GM19463 (cell line): Measurements from ENCODE around the gene GLDC.

Experiments used
- ATAC-seq: cut with Tn5 transposase; IDR thresholded peaks from one replicate; pipeline ENCODE4 v1.9.1; 2021; ENCODE audit warnings: mild to moderate bottlenecking, moderate library complexity; ENCODE audit not compliant: unreplicated experiment

The GLDC gene

DNA sequence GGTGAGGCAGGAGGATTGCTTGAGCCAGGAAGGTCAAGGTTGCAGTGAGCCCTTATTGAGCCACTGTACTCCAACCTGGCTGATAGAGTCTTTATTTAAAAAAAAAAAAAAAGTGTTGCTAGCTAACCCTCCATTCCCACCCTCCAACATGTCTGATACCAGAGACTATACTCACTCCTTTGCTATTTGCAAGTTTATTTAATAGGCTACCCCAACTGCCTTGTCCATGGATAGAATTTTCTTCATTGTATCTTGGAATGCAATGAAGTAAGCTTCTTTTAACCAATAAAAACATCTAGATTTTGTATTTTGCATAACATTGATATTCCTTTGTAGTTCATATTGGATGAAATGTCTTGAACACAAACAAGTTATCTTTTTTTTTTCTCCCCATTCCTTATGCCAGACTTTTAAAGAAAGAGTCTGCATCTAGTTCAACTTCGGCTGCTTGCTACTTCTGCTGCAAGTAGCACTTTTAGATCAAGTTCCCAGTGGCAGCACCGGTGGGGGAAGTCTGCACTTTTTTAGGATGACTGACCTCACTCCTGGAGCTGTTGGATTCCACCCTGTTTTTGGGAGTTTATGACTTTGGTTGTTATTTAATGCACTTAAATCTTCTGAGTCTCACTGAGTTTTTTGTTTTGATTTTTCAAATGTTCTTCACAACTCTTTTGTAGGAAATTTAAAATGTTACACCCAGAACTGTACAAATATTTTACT, 120.0 kb downstream of the GLDC start:
- no peak for ATAC-seq

DNA sequence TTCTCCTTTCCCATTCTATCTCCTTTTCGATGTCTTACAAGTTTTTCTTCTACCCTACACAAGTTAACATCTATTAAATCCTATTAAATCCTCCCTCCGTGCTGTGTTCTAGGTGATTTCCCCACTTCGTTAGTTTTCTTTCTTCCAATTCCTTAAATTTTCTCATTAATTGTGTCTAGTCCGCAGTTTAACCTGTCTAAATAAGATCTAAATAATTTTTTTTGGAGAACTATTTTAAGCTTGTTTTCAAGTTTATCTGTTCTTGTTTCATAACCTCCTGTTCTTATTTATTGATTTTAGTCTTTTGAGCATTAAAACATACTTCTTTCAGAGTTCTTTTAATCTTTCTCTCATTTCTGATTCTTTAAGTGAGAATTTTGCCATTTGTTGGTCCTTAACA, 123.3 kb downstream of the GLDC start:
- no peak for ATAC-seq

DNA sequence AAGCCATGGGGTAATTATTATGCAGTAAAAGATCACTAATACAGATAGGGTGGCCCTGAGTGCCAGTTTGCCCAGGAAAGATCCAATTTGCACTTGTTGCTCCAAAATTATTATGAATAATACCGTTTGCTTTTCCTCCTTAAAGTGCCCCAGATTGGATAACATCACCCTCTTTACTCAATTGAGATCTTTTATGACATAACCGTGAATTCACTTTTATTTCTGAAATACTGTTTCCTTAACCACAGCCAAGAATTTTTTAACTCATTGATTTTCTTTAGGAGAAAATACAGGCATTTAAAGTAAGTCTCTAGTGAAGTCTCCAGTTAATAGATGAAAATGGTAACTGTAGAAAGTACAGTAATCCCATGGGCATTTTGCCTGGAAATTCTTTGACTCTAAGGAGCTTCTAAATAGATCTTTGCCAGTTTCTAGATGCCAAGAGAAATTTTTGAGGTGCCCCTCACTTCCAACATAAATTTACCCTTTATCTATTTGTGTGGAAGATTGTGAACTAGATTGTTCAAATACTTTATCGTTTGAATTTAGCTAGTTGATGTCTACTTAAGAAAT, 133.4 kb downstream of the GLDC start:
- ATAC-seq: no peak

DNA sequence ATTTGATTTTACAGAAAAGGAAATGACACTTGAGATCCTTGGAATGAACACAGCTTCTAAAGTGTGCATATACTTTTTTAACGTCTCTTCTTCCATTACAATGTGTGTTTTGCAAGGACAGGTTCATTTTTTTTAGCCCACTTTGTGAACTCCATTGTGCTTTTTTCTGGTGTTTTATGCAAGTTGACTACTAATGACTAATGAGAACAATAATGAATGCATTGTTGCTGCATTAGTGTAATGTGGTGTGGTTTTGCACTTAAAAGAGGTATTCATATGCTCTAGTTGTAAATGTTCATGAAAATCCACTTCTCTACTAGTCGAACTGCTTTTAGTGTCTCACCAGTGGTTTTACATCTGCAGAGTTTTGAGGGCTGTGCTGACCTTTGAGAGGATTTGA, 139.0 kb downstream of the GLDC start:
- no peak for ATAC-seq

DNA sequence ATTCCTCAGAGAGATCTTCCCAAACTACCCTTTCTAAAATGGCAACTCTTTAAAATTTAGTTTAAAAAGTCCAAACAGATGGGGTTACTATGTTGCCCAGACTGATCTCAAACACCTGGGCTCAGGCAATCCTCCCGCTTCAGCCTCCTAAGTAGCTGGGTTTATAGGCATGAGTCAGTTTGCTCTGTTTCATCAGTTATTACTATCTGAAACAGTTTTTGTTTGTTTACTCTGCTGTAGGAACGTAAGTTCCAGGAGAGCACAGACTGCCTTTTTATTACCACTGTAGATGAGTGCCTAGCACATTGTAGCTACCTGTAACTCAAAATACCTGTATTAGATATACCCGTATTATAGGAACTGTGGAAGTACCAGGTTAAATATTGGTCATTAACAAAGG, 143.1 kb downstream of the GLDC start:
- no peak for ATAC-seq

DNA sequence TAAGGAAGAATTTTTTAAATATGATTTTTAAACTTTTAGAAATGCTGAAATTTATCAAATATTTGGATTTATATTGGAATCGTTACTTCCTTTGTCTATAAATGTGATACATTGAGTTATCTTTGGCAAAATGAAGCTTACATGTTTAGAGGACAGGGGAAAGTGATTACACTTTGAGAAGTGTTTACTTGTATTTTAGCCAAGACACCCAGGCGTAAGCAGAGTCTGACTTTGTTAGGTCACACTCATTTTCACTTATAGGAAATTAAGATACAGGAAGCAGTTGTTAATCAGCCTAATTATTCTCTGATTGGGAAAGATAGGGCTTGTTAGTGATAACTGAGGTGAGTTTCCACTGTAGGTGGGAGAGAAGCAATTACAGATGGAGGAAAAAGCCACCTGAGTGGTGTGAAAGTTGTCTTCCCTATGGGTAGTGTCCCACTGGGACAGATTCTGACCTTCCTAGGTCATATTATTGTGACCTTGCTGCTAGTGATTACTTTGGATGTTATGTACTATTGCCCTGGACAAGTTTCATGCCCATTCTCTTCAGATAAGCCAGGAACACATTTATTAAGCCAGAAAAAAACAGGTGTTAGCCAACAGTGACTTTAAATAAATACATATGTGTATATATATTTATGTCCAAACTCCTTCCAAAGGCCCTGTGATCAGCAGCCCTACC, 143.9 kb downstream of the GLDC start:
- no peak for ATAC-seq

DNA sequence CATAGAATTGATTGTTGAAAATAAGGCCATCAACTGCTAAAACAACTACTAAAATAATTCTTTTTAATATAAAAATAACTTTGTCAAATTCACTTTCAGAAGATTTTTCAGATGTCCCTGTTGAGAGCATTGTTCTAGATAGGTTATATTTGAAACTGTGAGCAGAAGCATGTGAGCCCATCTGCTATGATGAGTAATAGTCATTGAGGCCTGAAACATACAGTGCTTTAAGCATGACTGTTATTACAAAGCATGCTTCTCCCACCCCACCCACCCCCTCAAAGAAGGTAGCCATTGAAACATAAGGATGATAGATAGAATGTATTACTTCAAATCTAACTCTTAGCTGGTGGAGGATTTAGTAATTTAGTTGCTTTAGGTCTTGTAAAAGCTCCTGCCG, 146.5 kb downstream of the GLDC start:
- ATAC-seq: no peak

DNA sequence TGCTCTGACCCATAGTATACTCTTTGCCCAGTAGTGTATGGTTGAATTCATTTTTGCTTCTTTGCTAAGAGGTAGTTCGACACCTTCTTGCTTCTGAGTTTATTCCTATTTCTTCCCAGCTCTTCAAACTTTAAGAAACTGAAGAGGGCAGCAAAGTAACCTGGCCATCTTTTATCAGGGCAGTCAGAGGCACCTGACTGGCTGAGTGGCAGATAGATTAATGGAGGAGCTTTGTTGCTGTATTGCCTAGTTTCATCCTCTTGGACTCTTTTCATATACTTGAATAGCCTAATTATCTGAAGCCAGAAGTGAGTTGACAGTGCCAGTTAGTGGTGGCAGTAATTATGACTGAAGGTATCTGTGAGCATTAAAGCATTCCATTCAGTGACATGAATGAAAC, 150.1 kb downstream of the GLDC start:
- ATAC-seq: no peak

DNA sequence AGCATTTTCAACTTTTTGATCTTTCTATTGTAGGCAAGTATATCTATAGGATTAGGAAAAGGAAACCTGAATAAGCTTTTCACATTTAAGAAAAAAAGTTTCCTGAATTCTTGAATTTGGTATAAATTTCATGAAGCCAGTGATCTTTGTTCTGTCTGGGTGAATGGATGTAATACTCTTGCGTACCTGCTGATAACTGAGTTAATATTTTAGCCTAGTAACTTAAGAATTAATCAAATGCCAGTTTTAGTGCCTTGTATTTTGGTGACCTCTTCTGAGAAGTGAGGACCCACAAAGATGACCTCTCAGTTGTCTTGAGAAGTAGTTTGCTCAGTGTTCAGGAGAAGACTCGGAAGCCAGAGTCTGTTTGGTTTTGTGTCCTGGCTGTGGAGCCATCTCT, 154.7 kb downstream of the GLDC start:
- no peak for ATAC-seq

DNA sequence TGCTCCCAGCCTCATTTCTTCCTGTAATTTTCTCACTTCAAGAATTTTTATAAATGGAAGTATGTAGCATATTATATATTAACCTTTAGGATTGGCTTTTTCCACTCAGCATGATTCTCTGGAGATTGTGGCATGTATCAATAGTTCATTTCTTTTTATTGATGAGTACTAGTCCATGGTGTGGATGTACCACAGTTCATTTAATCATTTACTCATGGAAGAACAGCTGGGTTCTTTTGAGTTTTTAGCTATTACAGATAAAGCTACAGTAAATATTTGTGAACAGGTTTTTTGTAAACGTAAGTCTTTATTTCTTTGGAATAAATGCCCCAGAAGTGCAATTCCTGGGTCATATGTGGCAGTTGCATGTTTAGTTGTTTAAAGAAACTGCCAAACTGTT, 156.4 kb downstream of the GLDC start:
- ATAC-seq: no peak

DNA sequence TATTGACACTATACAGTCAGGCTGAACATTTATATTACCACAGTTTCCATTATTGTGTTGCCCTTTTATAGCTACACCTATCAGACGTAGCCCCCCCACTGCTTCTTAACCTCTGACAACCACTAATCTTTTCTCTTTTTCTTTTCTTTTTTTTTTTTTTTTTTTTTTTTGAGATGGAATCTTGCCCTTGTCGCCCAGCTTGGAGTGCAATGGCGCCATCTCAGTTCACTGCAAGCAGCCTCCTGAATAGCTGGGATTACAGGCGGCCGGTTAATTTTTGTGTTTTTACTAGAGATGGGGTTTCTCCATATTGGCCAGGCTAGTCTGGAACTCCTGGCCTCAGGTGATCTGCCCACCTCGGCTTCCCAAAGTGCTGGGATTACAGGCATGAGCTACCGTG, 157.1 kb downstream of the GLDC start:
- ATAC-seq: no peak

DNA sequence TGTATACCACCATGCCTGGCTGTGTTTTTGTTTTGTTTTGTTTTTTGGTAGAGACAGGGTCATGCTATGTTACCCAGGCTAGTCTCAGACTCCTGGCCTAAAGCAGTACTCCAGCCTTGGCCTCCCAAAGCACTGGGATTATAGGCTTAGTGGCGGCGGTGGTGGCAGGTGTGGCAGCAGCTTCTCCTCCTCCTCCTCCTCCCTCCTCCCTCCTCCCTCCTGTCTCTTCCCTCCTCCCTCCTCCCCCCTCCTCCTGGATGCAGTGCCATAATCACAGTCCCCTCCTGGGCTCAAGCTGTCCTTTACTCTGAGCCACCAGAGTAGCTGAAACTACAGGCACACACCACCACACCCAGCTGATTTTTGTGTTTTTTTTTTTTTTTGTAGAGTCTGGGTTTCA, 161.3 kb downstream of the GLDC start:
- no peak for ATAC-seq
